PC-9 (cell line): ENCODE measurements around the gene VAV3. TPM values are rescaled to one million over a fixed set of nuclear protein-coding genes. Genes with fewer than 3 reads are reported as not detected.

Source experiments
- BruUV-seq: library from RNA; stranded (reverse); fragments of 400-500 nt; replicated peaks from 2 replicates; lab custom pipeline; 2021; lab: Mats Ljungman, UMichigan
- CTCF ChIA-PET: fragments of 300-600 bp; sonication (Branson Sonifier 250); formaldehyde crosslinking; loops from one replicate; lab custom pipeline; 2022; ENCODE audit warnings: antibody characterized with exemption; lab: Charles Lee
- POLR2A ChIA-PET: fragments of 300-600 bp; sonication (Branson Sonifier 250); formaldehyde crosslinking; loops from one replicate; lab custom pipeline; 2022; ENCODE audit warnings: antibody characterized with exemption; ENCODE audit not compliant: unreplicated experiment; lab: Charles Lee
- DNase-seq, 2 experiments: peaks; one replicate each; pipeline versions ENCODE4 v3.0.0 to v3.0.0-alpha.2; 2015 to 2022; ENCODE audit warnings: mixed read lengths in 1 of 2
- H2AFZ ChIP-seq: fragments of 200-600 bp; sonication (generic); 2 replicates; pipeline ENCODE4 v1.8.1; 2017; ENCODE audit warnings: antibody characterized with exemption
- H3F3A ChIP-seq: fragments of 200-600 bp; sonication (generic); 2 replicates; pipeline ENCODE4 v1.8.1; 2017; ENCODE audit warnings: antibody characterized with exemption, mild to moderate bottlenecking, low read depth; ENCODE audit not compliant: insufficient read depth
- H3K27ac ChIP-seq: fragments of 200-600 bp; sonication (generic); 2 replicates; pipeline ENCODE4 v1.6.1; 2016; ENCODE audit warnings: mixed run types
- H3K27me3 ChIP-seq: fragments of 200-600 bp; sonication (generic); 2 replicates; pipeline ENCODE4 v1.6.1; 2016; ENCODE audit warnings: low read depth, mixed run types; ENCODE audit not compliant: insufficient read depth
- H3K36me3 ChIP-seq: fragments of 200-600 bp; sonication (generic); 2 replicates; pipeline ENCODE4 v1.6.1; 2016; ENCODE audit warnings: low read depth, mixed run types
- H3K4me1 ChIP-seq: fragments of 200-600 bp; sonication (generic); replicated peaks from 2 replicates; pipeline ENCODE4 v1.6.1; 2016; ENCODE audit warnings: mixed run types; ENCODE audit not compliant: insufficient read depth
- H3K4me2 ChIP-seq: fragments of 200-600 bp; sonication (generic); 2 replicates; pipeline ENCODE4 v1.6.1; 2017; ENCODE audit warnings: mixed run types
- H3K4me3 ChIP-seq: fragments of 200-600 bp; sonication (generic); 2 replicates; pipeline ENCODE4 v1.6.1; 2016; ENCODE audit warnings: mixed run types
- H3K79me2 ChIP-seq: fragments of 200-600 bp; sonication (generic); 2 replicates; pipeline ENCODE4 v1.6.1; 2017; ENCODE audit warnings: low read depth, mixed run types
- H3K9me2 ChIP-seq: fragments of 200-600 bp; sonication (generic); 2 replicates; pipeline ENCODE4 v1.8.1; 2017; ENCODE audit warnings: mild to moderate bottlenecking; ENCODE audit not compliant: insufficient read depth
- H3K9me3 ChIP-seq: fragments of 200-600 bp; sonication (generic); 2 replicates; pipeline ENCODE4 v1.8.1; 2016; ENCODE audit warnings: low read depth; ENCODE audit not compliant: insufficient read depth
- H4K20me1 ChIP-seq: fragments of 200-600 bp; sonication (generic); 2 replicates; pipeline ENCODE4 v1.8.1; 2017; ENCODE audit not compliant: insufficient read depth
- CTCF ChIP-seq: fragments of 200-600 bp; sonication (generic); conservative IDR thresholded peaks from 2 replicates; pipeline ENCODE4 v1.6.1; 2017; ENCODE audit warnings: mixed run types, antibody characterized with exemption, mild to moderate bottlenecking, moderate library complexity
- EZH2 ChIP-seq: fragments of 200-600 bp; sonication (generic); IDR thresholded peaks from 2 replicates; pipeline ENCODE4 v1.8.0; 2017; ENCODE audit warnings: antibody characterized with exemption, low read depth
- intact Hi-C: fragments of 100-400 bp; cut with micrococcal nuclease; formaldehyde crosslinking; loops from one replicate; pipeline ENCODE4 v1.10.0; 2022; ENCODE audit not compliant: unreplicated experiment
- total RNA-seq: library from RNA; stranded (reverse); gene quantifications from 2 replicates; pipeline ENCODE4 v1.2.3, GENCODE V29; 2021

Gene VAV3
- total RNA-seq, 1 experiment from 2014 or later, result 1.7 TPM

DNA sequence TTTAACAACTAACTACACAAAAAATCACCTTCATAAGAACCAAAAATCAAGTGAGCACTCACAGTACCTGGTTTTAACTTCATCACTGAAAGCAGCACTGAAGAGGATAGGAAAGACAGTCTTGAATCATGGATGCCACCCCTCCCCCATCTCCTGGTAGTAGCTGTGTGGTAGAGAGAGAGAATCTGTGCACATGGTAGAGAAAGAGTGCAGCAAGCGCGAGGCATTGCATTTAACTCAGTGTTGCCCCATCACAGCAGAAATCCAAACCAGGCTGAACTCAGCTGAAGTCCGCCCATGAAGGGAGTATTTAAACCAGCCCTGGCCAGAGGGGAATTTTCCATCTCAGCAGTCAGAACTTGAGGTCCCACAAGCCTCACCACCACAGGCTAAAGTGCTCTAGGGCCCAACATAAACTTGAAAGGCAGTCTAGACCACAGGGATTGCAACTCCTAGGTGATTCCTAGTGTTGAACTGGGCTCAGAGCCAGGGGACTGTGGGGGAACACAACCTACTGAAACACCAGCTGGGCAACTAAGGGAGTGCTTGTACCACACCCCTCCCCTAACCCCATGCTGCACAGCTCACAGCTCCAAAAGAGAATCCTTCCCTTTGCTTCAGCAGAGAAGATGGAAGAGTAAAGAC is 38.4 kb downstream of the VAV3 start:
- DNase-seq, result peak in 1 of 2 experiments; percentile 3
- no peak overlapping the region for H3K27ac ChIP-seq
- intact Hi-C loops, result no loop called here
- H3K79me2 ChIP-seq, result no peaks in the 10 kb centered on the region
- H3K9me3 ChIP-seq, result no peaks in the 10 kb centered on the region
- H3K36me3 ChIP-seq, result no peaks in the 10 kb centered on the region
- no peaks in the 10 kb centered on the region for H3K9me2 ChIP-seq
- BruUV-seq, result no TSS peak
- H3K4me3 ChIP-seq, result no peak overlapping the region
- no peaks in the 10 kb centered on the region for H4K20me1 ChIP-seq
- TF ChIP-seq CTCF (no peak), EZH2 (no peak)
- ChIA-PET CTCF (no interaction called here), POLR2A (no interaction called here)
- H3K27me3 ChIP-seq, result no peaks in the 10 kb centered on the region
- no peak overlapping the region for H3K4me2 ChIP-seq
- H3F3A ChIP-seq, result no peaks in the 10 kb centered on the region
- no peaks in the 10 kb centered on the region for H3K4me1 ChIP-seq
- H2AFZ ChIP-seq, result no peak overlapping the region

DNA sequence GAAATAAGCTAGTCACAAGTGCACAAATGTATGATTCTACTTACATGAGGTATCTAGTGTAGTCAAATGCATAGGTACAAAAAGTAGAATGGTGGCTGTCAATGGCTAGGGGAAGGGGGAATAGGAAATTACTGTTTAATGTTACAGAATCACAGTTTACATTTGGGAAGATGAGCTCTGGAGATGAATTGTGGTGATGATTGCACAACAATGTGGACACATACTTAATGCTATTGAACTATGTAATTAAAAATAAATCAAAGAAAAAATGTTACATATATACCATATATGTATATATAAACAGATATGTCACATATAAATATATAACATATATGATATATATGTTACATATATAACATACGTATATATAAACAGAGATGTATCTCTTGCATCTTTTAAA is 39.4 kb downstream of the VAV3 start:
- Histone ChIP-seq H3K9me2 (no peaks in the 10 kb centered on the region), H2AFZ (no peak overlapping the region), H3K27me3 (no peaks in the 10 kb centered on the region), H3K4me3 (no peak overlapping the region), H3K9me3 (no peaks in the 10 kb centered on the region), H3K79me2 (no peaks in the 10 kb centered on the region), H3K27ac (no peak overlapping the region), H4K20me1 (no peaks in the 10 kb centered on the region), H3F3A (no peaks in the 10 kb centered on the region), H3K36me3 (no peaks in the 10 kb centered on the region), H3K4me2 (no peak overlapping the region), H3K4me1 (no peaks in the 10 kb centered on the region)
- no peak for DNase-seq
- ChIA-PET POLR2A (no interaction called here), CTCF (no interaction called here)
- intact Hi-C loops, result no loop called here
- no TSS peak for BruUV-seq
- no peak for TF ChIP-seq EZH2

DNA sequence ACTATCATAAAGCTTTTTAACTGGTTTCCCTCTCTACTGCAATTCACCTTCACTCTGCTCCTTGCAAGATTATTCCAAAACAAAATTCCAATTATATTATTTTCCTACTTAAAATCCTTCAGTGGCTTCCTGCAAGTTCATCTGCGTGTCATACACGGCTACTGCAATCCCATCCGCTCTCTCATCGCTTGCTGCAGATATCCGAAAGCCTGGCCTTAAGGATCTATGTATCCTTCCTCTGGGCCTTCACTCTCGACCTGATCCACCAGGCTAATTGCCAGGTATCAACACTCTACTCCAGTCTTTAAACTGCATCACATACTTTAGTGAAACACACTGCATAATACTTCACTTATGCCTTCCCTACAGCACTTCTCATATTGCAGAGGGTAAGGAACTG is 44.0 kb downstream of the VAV3 start:
- Histone ChIP-seq H3K36me3 (no peaks in the 10 kb centered on the region), H4K20me1 (no peaks in the 10 kb centered on the region), H3K27me3 (no peaks in the 10 kb centered on the region), H3K4me3 (no peak overlapping the region), H2AFZ (no peak overlapping the region; the same call in 1 of the 2 replicates), H3K4me1 (no peaks in the 10 kb centered on the region), H3K4me2 (no peak overlapping the region), H3K79me2 (no peaks in the 10 kb centered on the region), H3K27ac (no peak overlapping the region), H3K9me2 (no peaks in the 10 kb centered on the region; the same call in 1 of the 2 replicates), H3F3A (no peaks in the 10 kb centered on the region), H3K9me3 (no peaks in the 10 kb centered on the region)
- BruUV-seq, result no TSS peak
- POLR2A ChIA-PET, result no interaction called here
- CTCF ChIA-PET, result no interaction called here
- intact Hi-C loops, result no loop called here
- no peak for DNase-seq
- TF ChIP-seq EZH2, result no peak
- no peak for TF ChIP-seq CTCF

DNA sequence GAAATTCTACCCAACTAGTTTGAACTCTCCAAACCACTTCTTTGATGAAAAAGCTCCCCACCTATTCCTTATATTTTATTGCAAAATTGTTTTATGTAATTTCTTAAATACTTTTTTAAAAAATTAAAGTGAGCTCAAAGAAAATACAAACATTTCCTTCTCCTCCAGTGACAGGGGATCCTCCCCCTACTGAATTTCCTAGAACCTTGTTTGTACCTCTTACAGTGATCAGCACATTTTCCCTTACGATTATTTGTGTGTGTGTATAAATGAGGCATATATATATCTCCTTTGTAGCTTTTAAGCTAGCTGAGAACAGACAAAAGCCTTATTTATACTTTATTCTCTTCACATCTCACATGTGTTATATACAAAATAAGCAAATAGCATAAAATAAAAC is 44.4 kb downstream of the VAV3 start:
- no peak overlapping the region for H3K4me3 ChIP-seq
- ChIA-PET POLR2A (no interaction called here), CTCF (no interaction called here)
- no peaks in the 10 kb centered on the region for H3K79me2 ChIP-seq
- H3K27me3 ChIP-seq, result no peaks in the 10 kb centered on the region
- H3K4me1 ChIP-seq, result no peaks in the 10 kb centered on the region
- no TSS peak for BruUV-seq
- no peaks in the 10 kb centered on the region for H4K20me1 ChIP-seq
- H3K4me2 ChIP-seq, result no peak overlapping the region
- H3K9me3 ChIP-seq, result no peaks in the 10 kb centered on the region
- H3K36me3 ChIP-seq, result no peaks in the 10 kb centered on the region
- H3K9me2 ChIP-seq, result no peaks in the 10 kb centered on the region; the same call in 1 of the 2 replicates
- intact Hi-C loops, result no loop called here
- no peak for DNase-seq
- no peak overlapping the region for H2AFZ ChIP-seq
- H3F3A ChIP-seq, result no peaks in the 10 kb centered on the region
- TF ChIP-seq EZH2, result no peak
- TF ChIP-seq CTCF, result no peak
- H3K27ac ChIP-seq, result no peak overlapping the region
